Umbilical cord (tissue), 2 donors: ENCODE data around the gene DNMT3A. TPM values are rescaled to one million over a fixed set of nuclear protein-coding genes. Genes with fewer than 3 reads are reported as not detected.

Experiments used
- DNase-seq: peaks from one replicate; pipeline ENCODE4 v3.0.0-alpha.2; 2015; ENCODE audit warnings: low spot score
- total RNA-seq: library from RNA; depleted of rRNA; stranded (reverse); fragments of >200 nt; gene quantifications from one replicate; pipeline ENCODE4 v1.2.3, GENCODE V29; 2014; ENCODE audit warnings: low replicate concordance; ENCODE audit not compliant: insufficient read depth

Gene DNMT3A
- total RNA-seq, 1 donor from 2014 or later, result 40.2 TPM

DNA sequence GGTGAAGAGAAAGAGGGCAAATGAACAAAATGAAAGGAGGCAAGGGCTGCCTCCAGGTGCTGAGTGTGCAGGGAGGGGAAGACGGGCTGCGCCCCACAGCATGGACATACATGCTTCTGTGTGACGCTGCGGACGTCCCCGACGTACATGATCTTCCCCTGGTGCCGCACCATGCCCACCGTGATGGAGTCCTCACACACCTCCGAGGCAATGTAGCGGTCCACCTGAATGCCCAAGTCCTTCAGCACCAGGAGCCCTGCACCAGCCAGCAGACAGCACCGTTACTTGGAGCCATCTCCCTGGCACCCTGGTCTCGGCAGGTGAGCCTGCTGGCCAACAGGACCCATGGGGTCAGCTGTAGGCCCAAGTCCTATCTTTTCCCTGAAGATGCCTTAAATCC is 100.3 kb downstream of the DNMT3A start:
- no peak for DNase-seq

DNA sequence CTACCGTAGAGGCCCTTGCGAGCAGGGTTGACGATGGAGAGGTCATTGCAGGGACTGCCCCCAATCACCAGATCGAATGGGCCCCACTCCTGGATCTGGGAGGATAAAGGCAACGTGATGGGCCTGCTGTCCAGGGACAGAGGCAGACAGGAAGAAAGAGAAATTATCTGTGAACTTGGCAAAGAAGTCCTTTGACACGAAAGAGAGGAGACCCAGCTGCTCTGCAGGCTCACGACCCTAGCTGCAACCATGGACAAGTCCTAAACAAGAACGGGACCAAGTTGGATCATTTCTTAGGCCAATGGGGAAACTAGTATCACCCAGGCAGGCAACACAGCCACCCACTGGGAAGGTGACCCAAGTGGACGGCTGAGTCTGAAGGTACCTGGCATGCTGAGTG is 101.1 kb downstream of the DNMT3A start:
- no peak for DNase-seq

DNA sequence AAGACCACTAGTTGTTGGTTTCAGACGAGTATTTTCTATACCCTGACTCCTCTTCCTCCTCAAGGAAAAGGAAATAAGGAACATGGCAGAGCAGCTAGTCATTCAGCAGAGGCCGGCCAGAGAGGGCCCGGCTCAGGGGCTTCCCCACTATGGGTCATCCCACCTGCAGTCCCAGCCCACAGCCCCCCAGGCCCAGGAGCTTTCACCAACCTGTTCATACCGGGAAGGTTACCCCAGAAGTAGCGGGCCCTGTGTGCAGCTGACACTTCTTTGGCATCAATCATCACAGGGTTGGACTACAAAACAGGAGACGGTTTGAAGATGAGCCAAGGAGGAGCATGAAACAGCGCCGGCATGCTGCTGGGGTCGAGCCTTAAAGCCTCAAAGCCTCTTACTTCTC is 102.8 kb downstream of the DNMT3A start:
- DNase-seq, result no peak

DNA sequence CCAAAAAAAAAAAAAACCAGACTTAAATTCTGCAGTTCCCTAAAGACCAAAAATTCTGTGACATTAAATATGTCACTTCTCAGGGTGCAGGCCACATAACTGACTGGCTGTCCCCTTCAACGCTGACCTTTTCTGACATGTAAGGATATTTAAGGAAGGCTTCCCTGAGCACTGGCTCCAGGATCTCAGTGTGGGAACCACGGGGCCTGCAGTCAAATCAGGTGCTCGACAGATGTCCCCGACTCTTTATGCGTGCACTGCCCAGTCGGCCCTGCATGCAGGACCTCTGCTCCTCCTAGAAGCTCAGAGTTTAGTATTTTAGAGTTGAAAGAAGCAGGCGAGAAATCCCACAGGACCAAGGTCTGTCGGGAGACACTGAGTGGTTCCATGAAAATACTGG is 104.0 kb downstream of the DNMT3A start:
- no peak for DNase-seq

- no peak for DNase-seq
Observed at GRCh38 chr2:25236736-25237135, 105.0 kb downstream of the DNMT3A start.

GRCh38 chr2:25234738-25235137 is 107.0 kb downstream of the DNMT3A start:
- no peak for DNase-seq

DNA sequence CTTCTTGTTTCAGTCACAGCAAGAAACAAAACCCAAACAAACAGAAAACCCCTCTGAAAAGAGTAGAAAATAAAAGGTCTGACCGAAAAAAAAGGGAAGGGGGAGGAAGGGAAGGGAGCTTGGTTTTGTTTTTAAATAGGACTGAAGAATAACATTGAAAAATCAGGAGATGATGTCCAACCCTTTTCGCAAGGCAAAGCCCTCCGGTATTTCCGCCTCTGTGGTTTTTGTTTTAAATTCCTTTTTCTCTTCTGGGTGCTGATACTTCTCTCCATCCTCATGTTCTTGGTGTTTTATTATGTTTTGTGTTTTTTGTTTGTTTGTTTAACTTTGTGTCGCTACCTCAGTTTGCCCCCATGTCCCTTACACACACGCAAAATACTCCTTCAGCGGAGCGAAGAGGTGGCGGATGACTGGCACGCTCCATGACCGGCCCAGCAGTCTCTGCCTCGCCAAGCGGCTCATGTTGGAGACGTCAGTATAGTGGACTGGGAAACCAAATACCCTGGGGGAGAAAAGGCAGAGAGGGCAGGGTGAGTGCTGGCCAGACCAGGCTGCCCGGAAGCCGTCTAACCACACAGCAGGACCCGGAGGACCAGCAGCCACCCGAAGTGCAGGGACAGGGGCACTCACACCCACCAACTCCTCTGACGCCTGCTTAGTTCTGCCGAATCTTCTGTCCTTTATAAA is 107.7 kb downstream of the DNMT3A start:
- DNase-seq, result no peak

GRCh38 chr2:25232248-25232825 is 109.4 kb downstream of the DNMT3A start:
- DNase-seq, result no peak

- DNase-seq, result no peak
Observed at GRCh38 chr2:25230948-25231311, 110.8 kb downstream of the DNMT3A start.

GRCh38 chr2:25230198-25230947 is 111.4 kb downstream of the DNMT3A start:
- no peak for DNase-seq

GRCh38 chr2:25229279-25230197 is 112.2 kb downstream of the DNMT3A start:
- peak; percentile 52 for DNase-seq

- peak; percentile 92 for DNase-seq
Observed at GRCh38 chr2:25228848-25229278, 112.9 kb downstream of the DNMT3A start.

- no peak for DNase-seq
Observed at GRCh38 chr2:25227576-25227975, 114.1 kb downstream of the DNMT3A start.

DNA sequence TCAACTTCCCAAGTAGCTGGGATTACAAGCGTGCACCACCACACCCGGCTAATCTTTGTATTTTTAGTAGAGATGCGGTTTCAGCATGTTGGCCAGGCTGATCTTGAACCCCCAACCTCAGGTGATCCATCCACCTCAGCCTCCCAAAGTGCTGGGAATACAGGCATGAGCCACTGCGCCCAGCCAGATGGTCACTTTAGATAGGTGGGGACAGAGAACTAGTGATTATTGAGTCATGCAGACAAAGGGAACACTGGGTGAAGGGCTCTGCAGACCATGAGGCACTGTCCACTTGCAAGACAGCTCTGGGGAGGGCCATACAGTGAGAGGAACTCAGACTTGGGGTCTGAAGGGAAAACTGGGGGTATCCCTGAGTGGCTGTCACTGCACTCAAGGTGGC is 114.9 kb downstream of the DNMT3A start:
- DNase-seq, result no peak

- DNase-seq, result no peak
Observed at GRCh38 chr2:25222477-25223121, 119.1 kb downstream of the DNMT3A start.

DNA sequence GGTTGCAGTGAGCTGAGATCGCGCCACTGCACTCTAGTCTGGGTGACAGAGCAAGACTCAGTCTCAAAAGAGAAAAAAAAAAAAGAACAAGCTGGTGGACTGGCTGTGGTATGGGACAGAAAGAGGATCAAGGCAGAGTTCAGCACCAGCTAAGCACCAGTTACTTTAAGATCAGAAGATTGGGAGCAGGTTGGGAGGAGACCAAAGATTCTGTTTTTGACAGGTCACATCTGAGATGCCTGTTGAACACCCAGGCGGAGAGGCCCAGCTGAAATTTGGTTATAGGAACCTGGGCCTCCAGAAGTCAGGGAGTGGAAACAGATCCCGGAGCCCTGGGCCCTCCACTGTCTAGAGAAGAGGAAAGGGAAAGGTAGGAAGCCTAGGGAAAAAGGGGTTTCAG is 120.1 kb downstream of the DNMT3A start:
- no peak for DNase-seq

- no peak for DNase-seq
Observed at GRCh38 chr2:25220313-25220712, 121.4 kb downstream of the DNMT3A start.

DNA sequence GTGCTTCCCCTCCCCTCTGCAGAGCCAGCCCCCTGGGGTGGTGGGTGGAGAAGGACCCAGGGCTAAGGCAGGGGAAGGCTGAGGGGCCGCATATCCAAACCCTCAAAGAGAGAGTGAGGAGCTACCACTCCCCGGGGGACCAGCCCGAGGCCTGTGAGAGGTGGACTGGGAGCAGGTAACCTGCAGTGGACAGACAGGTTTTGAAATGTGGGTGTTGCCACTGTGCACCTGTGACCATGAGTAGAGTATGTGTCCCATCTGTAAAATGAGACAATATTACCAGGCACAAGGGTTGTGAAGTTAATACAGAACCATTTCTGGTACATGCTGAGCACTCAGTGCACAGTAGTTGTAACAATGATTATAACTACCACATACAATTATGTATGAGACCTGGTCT is 122.1 kb downstream of the DNMT3A start:
- no peak for DNase-seq

DNA sequence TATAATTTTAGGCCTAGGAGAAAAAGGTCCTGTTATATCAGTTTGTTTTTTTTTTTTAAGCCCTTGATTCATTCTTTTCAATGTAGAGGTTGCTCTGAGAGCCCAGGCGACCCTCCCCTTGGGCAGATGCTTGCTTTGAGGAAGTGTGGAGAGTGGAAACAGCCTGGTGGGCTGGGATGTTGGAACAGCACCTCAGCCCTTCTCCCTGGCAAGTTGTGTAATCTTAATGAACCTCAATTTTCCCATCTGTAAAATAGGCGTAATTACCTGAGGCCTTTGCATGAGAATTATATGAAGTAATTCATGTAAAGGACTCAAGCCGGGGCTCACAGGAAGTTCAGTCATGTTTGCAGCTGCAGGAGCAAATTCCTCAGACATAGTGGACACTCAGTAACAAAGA is 123.6 kb downstream of the DNMT3A start:
- no peak for DNase-seq

DNA sequence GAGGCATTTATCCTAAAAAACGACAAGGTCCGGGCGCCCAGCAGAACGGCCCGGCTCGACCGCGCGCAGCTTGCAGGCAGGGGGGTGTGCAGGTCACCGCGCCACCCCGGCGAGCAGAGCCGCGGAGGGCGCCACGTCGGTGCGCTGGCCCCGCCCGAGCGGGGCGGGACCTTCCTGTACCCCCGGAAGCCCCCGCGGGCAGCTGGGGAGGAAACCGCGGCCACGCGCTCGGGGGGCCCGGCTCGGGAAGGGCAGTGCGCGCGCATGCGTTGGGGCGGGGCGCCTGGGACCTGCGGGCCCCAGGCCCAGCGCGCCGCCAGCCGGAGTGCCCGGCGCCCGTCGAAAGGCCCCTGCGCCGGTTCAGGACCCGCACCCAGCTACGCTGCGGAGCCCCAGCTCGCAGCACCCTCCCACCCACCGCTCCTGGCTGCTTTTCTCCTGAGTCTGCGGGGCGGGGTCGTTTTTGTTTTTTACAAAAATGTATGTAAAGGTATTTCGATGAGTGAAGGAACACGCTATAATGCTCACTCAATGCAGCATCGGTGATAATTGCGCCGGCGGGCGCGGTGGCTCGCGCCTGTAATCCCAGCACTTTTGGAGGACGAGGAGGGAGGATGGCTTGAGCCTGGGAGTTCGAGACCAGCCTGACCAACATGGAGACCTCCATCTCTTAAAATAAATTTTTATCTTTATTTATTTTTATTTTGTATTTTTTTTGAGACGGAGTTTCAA is 125.6 kb downstream of the DNMT3A start:
- DNase-seq, result peak; percentile 93

GRCh38 chr2:25215232-25215631 is 126.5 kb downstream of the DNMT3A start:
- no peak for DNase-seq
